HEK293 (cell line): ENCODE data around the gene PRKCA.

Source experiments
- EGR2 ChIP-seq: fragments of 450-650 bp; formaldehyde crosslinking; IDR thresholded peaks from 2 replicates; pipeline ENCODE4 v1.5.1; 2016; ENCODE audit warnings: low read depth, missing biosample characterization, missing genetic modification characterization
- GLIS1 ChIP-seq: fragments of 450-650 bp; formaldehyde crosslinking; IDR thresholded peaks from 2 replicates; pipeline ENCODE4 v1.5.1; 2016; ENCODE audit warnings: missing biosample characterization, missing genetic modification characterization
- IKZF3 ChIP-seq: fragments of 450-650 bp; IDR thresholded peaks from 2 replicates; pipeline ENCODE4 v1.5.0; 2018; ENCODE audit warnings: missing biosample characterization, mild to moderate bottlenecking, missing genetic modification characterization, moderate library complexity
- KLF8 ChIP-seq: fragments of 450-650 bp; formaldehyde crosslinking; IDR thresholded peaks from 2 replicates; pipeline ENCODE4 v1.5.1; 2016; ENCODE audit warnings: missing biosample characterization, missing genetic modification characterization
- KLF9 ChIP-seq: fragments of 450-650 bp; formaldehyde crosslinking; IDR thresholded peaks from 2 replicates; pipeline ENCODE4 v1.5.1; 2016; ENCODE audit warnings: missing biosample characterization, missing genetic modification characterization, low read depth
- MZF1 ChIP-seq: fragments of 450-650 bp; formaldehyde crosslinking; IDR thresholded peaks from 2 replicates; pipeline ENCODE4 v1.5.1; 2017; ENCODE audit warnings: missing biosample characterization, missing genetic modification characterization, borderline replicate concordance
- OSR2 ChIP-seq: fragments of 450-650 bp; formaldehyde crosslinking; IDR thresholded peaks from 2 replicates; pipeline ENCODE4 v1.5.1; 2016; ENCODE audit warnings: missing biosample characterization, missing genetic modification characterization
- PRDM10 ChIP-seq: fragments of 450-650 bp; formaldehyde crosslinking; IDR thresholded peaks from 2 replicates; pipeline ENCODE4 v1.5.1; 2016; ENCODE audit warnings: missing biosample characterization, missing genetic modification characterization
- SALL2 ChIP-seq: fragments of 450-650 bp; formaldehyde crosslinking; IDR thresholded peaks from 2 replicates; pipeline ENCODE4 v1.5.0; 2017; ENCODE audit warnings: missing biosample characterization, mild to moderate bottlenecking, missing genetic modification characterization, borderline replicate concordance
- ZBTB1 ChIP-seq: fragments of 450-650 bp; formaldehyde crosslinking; IDR thresholded peaks from 2 replicates; pipeline ENCODE4 v1.5.1; 2016; ENCODE audit warnings: missing biosample characterization, missing genetic modification characterization
- ZBTB21 ChIP-seq: fragments of 450-650 bp; formaldehyde crosslinking; IDR thresholded peaks from 2 replicates; pipeline ENCODE4 v1.5.1; 2017; ENCODE audit warnings: missing biosample characterization, missing genetic modification characterization
- ZBTB8A ChIP-seq: fragments of 450-650 bp; formaldehyde crosslinking; IDR thresholded peaks from 2 replicates; pipeline ENCODE4 v1.5.1; 2016; ENCODE audit warnings: missing biosample characterization, missing genetic modification characterization
- ZFP41 ChIP-seq: fragments of 450-650 bp; formaldehyde crosslinking; IDR thresholded peaks from 2 replicates; pipeline ENCODE4 v1.5.1; 2016; ENCODE audit warnings: missing biosample characterization, missing genetic modification characterization, borderline replicate concordance
- ZNF133 ChIP-seq: fragments of 450-650 bp; formaldehyde crosslinking; IDR thresholded peaks from 2 replicates; pipeline ENCODE4 v1.5.1; 2016; ENCODE audit warnings: missing biosample characterization, missing genetic modification characterization
- ZNF211 ChIP-seq: fragments of 450-650 bp; formaldehyde crosslinking; IDR thresholded peaks from 2 replicates; pipeline ENCODE4 v1.5.1; 2016; ENCODE audit warnings: low read depth, missing biosample characterization, missing genetic modification characterization
- ZNF214 ChIP-seq: fragments of 450-650 bp; formaldehyde crosslinking; IDR thresholded peaks from 2 replicates; pipeline ENCODE4 v1.5.1; 2017; ENCODE audit warnings: missing biosample characterization, mild to moderate bottlenecking, missing genetic modification characterization, borderline replicate concordance
- ZNF223 ChIP-seq: fragments of 450-650 bp; formaldehyde crosslinking; IDR thresholded peaks from 2 replicates; pipeline ENCODE4 v1.5.1; 2016; ENCODE audit warnings: missing biosample characterization, missing genetic modification characterization
- ZNF26 ChIP-seq: fragments of 450-650 bp; formaldehyde crosslinking; IDR thresholded peaks from 2 replicates; pipeline ENCODE4 v1.5.1; 2016; ENCODE audit warnings: missing biosample characterization, missing genetic modification characterization
- ZNF292 ChIP-seq: fragments of 450-650 bp; formaldehyde crosslinking; IDR thresholded peaks from 2 replicates; pipeline ENCODE4 v1.5.1; 2016; ENCODE audit warnings: low read depth, missing biosample characterization, missing genetic modification characterization, borderline replicate concordance
- ZNF514 ChIP-seq: fragments of 450-650 bp; formaldehyde crosslinking; IDR thresholded peaks from 2 replicates; pipeline ENCODE4 v1.5.1; 2016; ENCODE audit warnings: missing biosample characterization, missing genetic modification characterization
- ZNF548 ChIP-seq: fragments of 450-650 bp; formaldehyde crosslinking; IDR thresholded peaks from 2 replicates; pipeline ENCODE4 v1.5.1; 2016; ENCODE audit warnings: missing biosample characterization, missing genetic modification characterization
- ZNF623 ChIP-seq: fragments of 450-650 bp; formaldehyde crosslinking; IDR thresholded peaks from 2 replicates; pipeline ENCODE4 v1.5.1; 2016; ENCODE audit warnings: missing biosample characterization, missing genetic modification characterization
- ZNF626 ChIP-seq: fragments of 450-650 bp; sonication (Bioruptor Pico); formaldehyde crosslinking; IDR thresholded peaks from 2 replicates; pipeline ENCODE4 v1.5.1; 2018; ENCODE audit warnings: missing biosample characterization, missing genetic modification characterization, inconsistent platforms
- ZNF629 ChIP-seq: fragments of 450-650 bp; formaldehyde crosslinking; IDR thresholded peaks from 2 replicates; pipeline ENCODE4 v1.5.1; 2017; ENCODE audit warnings: missing biosample characterization, missing genetic modification characterization
- ZNF747 ChIP-seq: fragments of 450-650 bp; formaldehyde crosslinking; IDR thresholded peaks from 2 replicates; pipeline ENCODE4 v1.5.1; 2016; ENCODE audit warnings: missing biosample characterization, missing genetic modification characterization
- ZSCAN4 ChIP-seq: fragments of 450-650 bp; formaldehyde crosslinking; IDR thresholded peaks from 2 replicates; pipeline ENCODE4 v1.5.1; 2017; ENCODE audit warnings: missing biosample characterization, missing genetic modification characterization
- ZXDB ChIP-seq: fragments of 450-650 bp; formaldehyde crosslinking; IDR thresholded peaks from 2 replicates; pipeline ENCODE4 v1.5.1; 2016; ENCODE audit warnings: missing biosample characterization, missing genetic modification characterization

Gene PRKCA

GRCh38 chr17:66373944-66374817 lies 71.8 kb downstream of the PRKCA start (continued):
- TF ChIP-seq ZNF292 (tag by site-specific recombination) (no peak), ZNF26 (tag by site-specific recombination) (no peak), ZXDB (0 out of 2 replicates have a peak, but pooled peaks have one; percentile 20), ZNF223 (no peak), PRDM10 (0 out of 2 replicates have a peak, but pooled peaks have one; percentile 23), MZF1 (tag by site-specific recombination) (peak; percentile 98), ZNF514 (tag by site-specific recombination) (no peak), ZBTB21 (tag by site-specific recombination) (peak; percentile 26; the same call in 1 of the 2 replicates), KLF8 (tag by site-specific recombination) (no peak), SALL2 (tag by site-specific recombination) (no peak), ZNF133 (tag by site-specific recombination) (no peak), ZNF214 (tag by site-specific recombination) (no peak), ZNF211 (tag by site-specific recombination) (no peak), EGR2 (tag by site-specific recombination) (no peak), ZSCAN4 (tag by site-specific recombination) (peak; percentile 29; the same call in 1 of the 2 replicates), IKZF3 (tag by site-specific recombination) (peak; percentile 40; the same call in 1 of the 2 replicates), ZNF747 (tag by site-specific recombination) (no peak), ZNF626 (tag by site-specific recombination) (no peak), ZNF623 (no peak), OSR2 (tag by site-specific recombination) (peak; percentile 98), ZBTB8A (tag by site-specific recombination) (0 out of 2 replicates have a peak, but pooled peaks have one; percentile 31), ZFP41 (tag by site-specific recombination) (no peak), KLF9 (tag by site-specific recombination) (no peak), ZBTB1 (no peak), ZNF629 (tag by site-specific recombination) (peak; percentile 83), GLIS1 (tag by site-specific recombination) (peak; percentile 94), ZNF548 (tag by site-specific recombination) (no peak)
